ENCODE results near the gene POLR3GL. TPM values are rescaled to one million over a fixed set of nuclear protein-coding genes. Genes with fewer than 3 reads are reported as not detected.
A peak's percentile ranks its signal among the peaks of the same experiment; 100 is the strongest.

Gene POLR3GL
- total and polyA plus RNA-seq, 12 donors = 30.9 to 64.5 (median 39.5) TPM

- ATAC-seq (no peak), DNase-seq (no peak)
- TF ChIP-seq CTCF (IDR thresholded peaks at IDR 0.05) = no peak
- H3K36me3 ChIP-seq = peaks cover 8 to 42% (median 35%) of the 10 kb centered on the region in 9 donors
- intact Hi-C loops (cut with DNase I) = no loop called here
- H3K4me3 ChIP-seq = peak overlapping the region; percentile 70 to 90 (median 76)
- peaks cover 0 to 64% (median 35%) of the 10 kb centered on the region in 9 donors for H3K4me1 ChIP-seq
- peak overlapping the region; percentile 89 to 98 (median 97) for H3K27ac ChIP-seq
- no peaks in the 10 kb centered on the region for H3K27me3 ChIP-seq
- WGBS, 2 donors = 27 to 29% methylated on average over 5 of the region's 5 CpGs
- no peaks in the 10 kb centered on the region for H3K9me3 ChIP-seq
Observed at GRCh38 chr1:145992958-145993617, 28.6 kb downstream of the POLR3GL start.

- peaks cover 5 to 64% (median 42%) of the 10 kb centered on the region in 9 donors for H3K4me1 ChIP-seq
- WGBS, 2 donors = 8 to 12% methylated on average over 6 of the region's 6 CpGs
- no peaks in the 10 kb centered on the region for H3K27me3 ChIP-seq
- peaks cover 8 to 42% (median 35%) of the 10 kb centered on the region in 9 donors for H3K36me3 ChIP-seq
- intact Hi-C loops (cut with DNase I) = no loop called here
- peak overlapping the region; percentile 89 to 98 (median 97) for H3K27ac ChIP-seq
- no peaks in the 10 kb centered on the region for H3K9me3 ChIP-seq
- TF ChIP-seq CTCF (IDR thresholded peaks at IDR 0.05) = no peak
- ATAC-seq (no peak), DNase-seq (no peak)
- H3K4me3 ChIP-seq = peak overlapping the region; percentile 70 to 90 (median 76)
Observed at GRCh38 chr1:145993618-145994390, 29.3 kb downstream of the POLR3GL start.

- peaks cover 7 to 68% (median 49%) of the 10 kb centered on the region in 9 donors for H3K4me1 ChIP-seq
- no peak for TF ChIP-seq CTCF (IDR thresholded peaks at IDR 0.05)
- H3K36me3 ChIP-seq = peaks cover 8 to 42% (median 35%) of the 10 kb centered on the region in 9 donors
- no peaks in the 10 kb centered on the region for H3K27me3 ChIP-seq
- ATAC-seq = no peak
- H3K27ac ChIP-seq = peak overlapping the region; percentile 89 to 98 (median 97)
- intact Hi-C loops (cut with DNase I) = no loop called here
- H3K4me3 ChIP-seq = peak overlapping the region; percentile 70 to 90 (median 76)
- WGBS, 2 donors = 3 to 6% methylated on average over 10 of the region's 10 CpGs
- no peak for DNase-seq
- H3K9me3 ChIP-seq = no peaks in the 10 kb centered on the region
Observed at GRCh38 chr1:145994391-145995120, 30.1 kb downstream of the POLR3GL start.

All from heart right ventricle (tissue), 16 donors.